Naive thymus-derived CD4-positive, alpha-beta T cell (primary cell): ENCODE results near the gene GPRC5D. TPM values are rescaled to one million over a fixed set of nuclear protein-coding genes. Genes with fewer than 3 reads are reported as not detected.

ENCODE experiments used
- ATAC-seq: fragments of 150-1000 bp; cut with Tn5 transposase; 2 replicates; pipeline ENCODE4 v1.10.0; 2021; ENCODE audit warnings: mild to moderate bottlenecking, moderate library complexity
- CTCF ChIA-PET: fragments of 350-600 bp; sonication (Branson Sonifier 250); formaldehyde crosslinking; loops from one replicate; lab custom pipeline; 2021; ENCODE audit warnings: antibody characterized with exemption; lab: Charles Lee
- POLR2A ChIA-PET: fragments of 350-600 bp; sonication (Branson Sonifier 250); formaldehyde crosslinking; loops from one replicate; lab custom pipeline; 2021; ENCODE audit warnings: antibody characterized with exemption, inconsistent platforms; lab: Charles Lee
- DNase-seq, 9 donors: peaks; one replicate each; pipeline versions ENCODE4 v3.0.0 to v3.0.0-alpha.2; 2020 to 2022; ENCODE audit warnings: mixed read lengths in 1 of 9
- H3K27ac ChIP-seq: one replicate; pipeline ENCODE4 v1.7.0; 2013; ENCODE audit warnings: mild to moderate bottlenecking, low read depth, low read length, moderate library complexity
- H3K27me3 ChIP-seq, 2 donors: one replicate each; pipeline ENCODE4 v1.7.0; 2013; ENCODE audit warnings: low read length in 2 of 2, mild to moderate bottlenecking in 2 of 2, moderate library complexity in 2 of 2; ENCODE audit not compliant: control insufficient read depth in 2 of 2, insufficient read depth in 2 of 2
- H3K36me3 ChIP-seq, 3 experiments: 1 replicate in 2 of 3; 2 replicates in 1 of 3; pipeline ENCODE4 v1.7.0; 2013; ENCODE audit warnings: low read length in 3 of 3, mild to moderate bottlenecking in 3 of 3, moderate library complexity in 1 of 3; ENCODE audit not compliant: insufficient read depth in 3 of 3, control insufficient read depth in 2 of 3
- H3K4me1 ChIP-seq, 2 donors: one replicate each; pipeline ENCODE4 v1.7.0; 2013; ENCODE audit warnings: low read length in 2 of 2, mild to moderate bottlenecking in 2 of 2, moderate library complexity in 1 of 2; ENCODE audit not compliant: control insufficient read depth in 2 of 2, insufficient read depth in 2 of 2
- H3K4me3 ChIP-seq: 2 replicates; pipeline ENCODE4 v1.7.0; 2013; ENCODE audit warnings: mild to moderate bottlenecking, low read length
- H3K9me3 ChIP-seq, 3 experiments: 1 replicate in 2 of 3; 2 replicates in 1 of 3; pipeline ENCODE4 v1.7.0; 2013; ENCODE audit warnings: low read length in 3 of 3; ENCODE audit not compliant: control insufficient read depth in 2 of 3
- H3K27ac Mint-ChIP-seq, 9 donors: one replicate each; pipeline ENCODE4 v1.8.0; 2020 to 2022; ENCODE audit warnings: mixed read lengths in 9 of 9, mild to moderate bottlenecking in 8 of 9, moderate library complexity in 5 of 9, inconsistent platforms in 2 of 9
- H3K27me3 Mint-ChIP-seq, 5 donors: one replicate each; pipeline ENCODE4 v1.8.0; 2021 to 2022; ENCODE audit warnings: mixed read lengths in 5 of 5, mild to moderate bottlenecking in 1 of 5
- H3K36me3 Mint-ChIP-seq, 5 donors: one replicate each; pipeline ENCODE4 v1.8.0; 2020 to 2022; ENCODE audit warnings: mixed read lengths in 5 of 5, mild to moderate bottlenecking in 3 of 5, inconsistent platforms in 1 of 5
- H3K4me1 Mint-ChIP-seq, 7 donors: one replicate each; pipeline ENCODE4 v1.8.0; 2020 to 2022; ENCODE audit warnings: mixed read lengths in 7 of 7, mild to moderate bottlenecking in 3 of 7, inconsistent platforms in 1 of 7
- H3K4me3 Mint-ChIP-seq, 10 donors: one replicate each; pipeline ENCODE4 v1.8.0; 2020 to 2022; ENCODE audit warnings: mild to moderate bottlenecking in 10 of 10, mixed read lengths in 10 of 10, moderate library complexity in 6 of 10, inconsistent platforms in 2 of 10
- H3K9me3 Mint-ChIP-seq, 11 donors: one replicate each; pipeline ENCODE4 v1.8.0; 2020 to 2022; ENCODE audit warnings: mixed read lengths in 11 of 11, mild to moderate bottlenecking in 4 of 11, inconsistent platforms in 1 of 11, moderate library complexity in 1 of 11
- intact Hi-C, 2 donors: fragments of 100-400 bp; cut with micrococcal nuclease; formaldehyde crosslinking; loops; one replicate each; pipeline ENCODE4 v1.15.1; 2023
- polyA plus RNA-seq, 2 donors: library from polyadenylated mRNA; unstranded; fragments of 300-500 nt; fragmentation: Illumina TruSeq; gene quantifications; one replicate each; pipeline ENCODE4 v1.2.3, GENCODE V29; 2021
- total RNA-seq, 6 experiments: library from RNA in 5 of 6; stranded (reverse) in 5 of 6; gene quantifications; 1 replicate in 5 of 6; 2 replicates in 1 of 6; pipeline ENCODE4 v1.2.3 and lab custom pipeline; 2021 to 2026

GPRC5D gene
- total and polyA plus RNA-seq, 7 experiments from 2014 or later: 0.29 to 0.83 TPM; not detected in 5

DNA sequence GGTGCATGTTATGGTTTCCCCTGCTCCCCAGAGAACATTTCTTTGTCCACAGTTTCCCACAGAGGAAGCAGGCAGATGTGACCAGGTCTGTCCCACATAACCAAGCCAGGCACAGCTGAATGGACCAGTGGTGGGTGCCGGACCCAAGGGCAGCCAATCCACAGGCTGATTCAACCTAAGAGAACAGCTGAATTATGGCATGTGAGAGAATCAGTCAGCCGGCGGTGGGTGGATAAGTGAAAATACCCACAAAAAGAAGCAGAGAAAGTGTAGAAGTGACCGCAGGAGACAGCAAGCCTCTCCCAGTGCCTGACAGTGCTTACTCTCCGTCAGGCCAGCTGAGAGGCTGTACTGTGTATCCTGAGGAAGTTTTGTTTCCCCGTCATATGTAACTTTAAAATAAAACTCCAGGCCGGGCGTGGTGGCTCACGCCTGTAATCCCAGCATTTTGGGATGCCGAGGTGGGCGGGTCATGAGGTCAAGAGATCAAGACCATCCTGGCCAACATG, 14.9 kb downstream of the GPRC5D start:
- intact Hi-C loops: no loop called here
- DNase-seq: no peak
- POLR2A ChIA-PET: no interaction called here

GRCh38 chr12:12934556-12934955, 17.4 kb downstream of the GPRC5D start:
- Histone ChIP-seq H3K4me3 (no peak overlapping the region), H3K4me1 (no peaks in the 10 kb centered on the region), H3K9me3 (no peaks in the 10 kb centered on the region), H3K36me3 (no peaks in the 10 kb centered on the region), H3K27me3 (no peaks in the 10 kb centered on the region), H3K27ac (no peak overlapping the region)
- Mint-ChIP-seq H3K36me3 (peaks cover 0 to 5% (median 0%) of the 10 kb centered on the region in 5 donors), H3K27ac (no peak overlapping the region), H3K4me3 (no peak overlapping the region), H3K9me3 (no peaks in the 10 kb centered on the region), H3K27me3 (peaks cover 0 to 2% (median 0%) of the 10 kb centered on the region in 5 donors), H3K4me1 (peaks cover 0 to 11% (median 0%) of the 10 kb centered on the region in 7 donors)
- CTCF ChIA-PET: no interaction called here
- intact Hi-C loops: no loop called here
- POLR2A ChIA-PET: no interaction called here
- ATAC-seq (no peak), DNase-seq (no peak)

More for the DNA sequence above, 14.9 kb downstream of the GPRC5D start:
- Mint-ChIP-seq H3K4me3 (no peak overlapping the region), H3K27me3 (peaks cover 0 to 2% (median 0%) of the 10 kb centered on the region in 5 donors), H3K27ac (no peak overlapping the region), H3K36me3 (no peaks in the 10 kb centered on the region), H3K4me1 (peaks cover 0 to 3% (median 0%) of the 10 kb centered on the region in 7 donors), H3K9me3 (no peaks in the 10 kb centered on the region)
- CTCF ChIA-PET: no interaction called here
- Histone ChIP-seq H3K4me3 (no peak overlapping the region), H3K27me3 (no peaks in the 10 kb centered on the region), H3K4me1 (no peaks in the 10 kb centered on the region), H3K27ac (no peak overlapping the region), H3K36me3 (no peaks in the 10 kb centered on the region), H3K9me3 (no peaks in the 10 kb centered on the region)
- no peak for ATAC-seq

- Mint-ChIP-seq H3K4me1 (peaks cover 0 to 11% (median 0%) of the 10 kb centered on the region in 7 donors), H3K27ac (no peak overlapping the region), H3K27me3 (peaks cover 0 to 2% (median 0%) of the 10 kb centered on the region in 5 donors), H3K4me3 (no peak overlapping the region), H3K36me3 (peaks cover 0 to 5% (median 0%) of the 10 kb centered on the region in 5 donors), H3K9me3 (no peaks in the 10 kb centered on the region)
- Histone ChIP-seq H3K4me3 (no peak overlapping the region), H3K36me3 (no peaks in the 10 kb centered on the region), H3K9me3 (no peaks in the 10 kb centered on the region), H3K4me1 (no peaks in the 10 kb centered on the region), H3K27me3 (no peaks in the 10 kb centered on the region), H3K27ac (no peak overlapping the region)
- CTCF ChIA-PET: interaction anchor here (0.6 to 0.7 kb wide), 2 partner anchors 8 to 338 kb away, joined by 3 read pairs; no protein-coding TSS in a partner anchor
- POLR2A ChIA-PET: no interaction called here
- intact Hi-C loops: no loop called here
- DNase-seq: no peak
- no peak for ATAC-seq
Measured at GRCh38 chr12:12933742-12934141, 18.2 kb downstream of the GPRC5D start.

DNA sequence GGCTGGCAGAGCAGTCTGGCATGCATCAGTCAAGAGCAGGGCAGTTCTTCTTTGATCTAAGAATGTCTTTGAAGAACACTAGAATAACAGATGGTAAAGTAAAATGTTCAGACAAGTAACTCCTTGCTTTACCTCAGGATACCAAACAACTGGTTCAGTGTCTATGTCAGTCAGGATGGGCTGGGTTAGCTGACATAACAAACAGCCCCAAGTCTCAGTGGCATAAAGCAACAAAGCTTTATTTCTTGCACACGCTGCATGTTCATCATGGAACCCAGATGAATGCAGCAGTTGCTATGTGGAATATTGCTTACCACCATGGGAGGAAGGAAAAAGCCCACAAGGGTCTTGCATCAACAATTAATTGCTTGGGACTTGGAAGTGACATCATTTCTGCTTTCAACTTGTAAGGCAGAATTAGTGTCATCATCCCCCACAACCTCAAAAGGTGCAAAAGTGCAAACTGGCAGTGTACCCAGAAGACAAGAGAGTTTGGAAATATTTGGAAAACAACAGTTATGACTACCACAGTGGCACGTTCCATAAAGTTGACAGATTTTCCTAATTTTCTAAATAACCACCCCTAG, 21.2 kb downstream of the GPRC5D start:
- ChIA-PET CTCF (no interaction called here), POLR2A (no interaction called here)
- peaks cover 0 to 11% (median 0%) of the 10 kb centered on the region in 7 donors for H3K4me1 Mint-ChIP-seq
- intact Hi-C loops: no loop called here
- no peaks in the 10 kb centered on the region for H3K36me3 ChIP-seq
- no peak for ATAC-seq
- H3K27ac Mint-ChIP-seq: no peak overlapping the region
- H3K27me3 ChIP-seq: no peaks in the 10 kb centered on the region
- no peak for DNase-seq
- H3K9me3 ChIP-seq: no peaks in the 10 kb centered on the region
- H3K27me3 Mint-ChIP-seq: peaks cover 0 to 8% (median 3%) of the 10 kb centered on the region in 5 donors
- H3K4me3 Mint-ChIP-seq: no peak overlapping the region
- no peak overlapping the region for H3K27ac ChIP-seq
- H3K4me1 ChIP-seq: no peaks in the 10 kb centered on the region
- H3K36me3 Mint-ChIP-seq: peaks cover 0 to 5% (median 0%) of the 10 kb centered on the region in 5 donors
- no peaks in the 10 kb centered on the region for H3K9me3 Mint-ChIP-seq
- H3K4me3 ChIP-seq: no peak overlapping the region

DNA sequence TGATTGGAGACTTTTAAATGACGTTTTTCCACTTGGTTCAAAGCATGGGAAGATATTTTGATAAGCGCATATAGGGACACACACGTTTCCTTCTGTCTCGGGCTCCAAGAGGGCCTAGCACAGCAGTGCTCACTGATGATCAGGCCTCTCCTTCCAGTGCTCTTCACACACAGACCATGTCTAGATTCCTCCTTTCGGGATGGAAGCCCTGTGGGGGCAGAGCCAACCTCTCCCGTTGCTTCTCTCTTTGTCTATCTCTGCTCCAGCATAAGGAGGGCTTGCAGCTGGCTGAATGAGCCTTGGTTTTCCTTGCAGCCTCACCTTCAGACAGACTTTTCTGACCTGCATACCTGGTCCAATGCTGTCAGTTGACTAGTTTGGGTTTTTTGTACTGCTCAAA, 22.3 kb downstream of the GPRC5D start:
- Histone ChIP-seq H3K9me3 (no peaks in the 10 kb centered on the region), H3K4me3 (no peak overlapping the region), H3K27me3 (no peaks in the 10 kb centered on the region), H3K4me1 (no peaks in the 10 kb centered on the region), H3K27ac (no peak overlapping the region), H3K36me3 (no peaks in the 10 kb centered on the region)
- Mint-ChIP-seq H3K27me3 (peaks cover 0 to 8% (median 6%) of the 10 kb centered on the region in 5 donors), H3K9me3 (no peaks in the 10 kb centered on the region), H3K4me1 (peaks cover 0 to 11% (median 0%) of the 10 kb centered on the region in 7 donors), H3K36me3 (peaks cover 0 to 5% (median 0%) of the 10 kb centered on the region in 5 donors), H3K27ac (no peak overlapping the region), H3K4me3 (no peak overlapping the region)
- ATAC-seq (no peak), DNase-seq (no peak)
- ChIA-PET CTCF (interaction anchor here (0.6 kb wide), 1 partner anchor 67 kb away, joined by 4 read pairs; no protein-coding TSS in a partner anchor), POLR2A (no interaction called here)
- intact Hi-C loops: no loop called here

GRCh38 chr12:12927211-12928079, 24.5 kb downstream of the GPRC5D start:
- ATAC-seq (peak; percentile 49), DNase-seq (peak in 7 of 9 donors; percentile 22 to 81 (median 46))
- Histone ChIP-seq H3K4me1 (no peaks in the 10 kb centered on the region), H3K27me3 (no peaks in the 10 kb centered on the region), H3K27ac (peak overlapping the region; percentile 21), H3K4me3 (peak overlapping the region; percentile 35), H3K36me3 (no peaks in the 10 kb centered on the region), H3K9me3 (no peaks in the 10 kb centered on the region)
- Mint-ChIP-seq H3K27ac (peak overlapping the region in 2 of 9 donors; percentile 41 to 73), H3K4me1 (peaks cover 0 to 11% (median 0%) of the 10 kb centered on the region in 7 donors), H3K9me3 (peaks cover 0 to 2% (median 0%) of the 10 kb centered on the region in 11 donors), H3K27me3 (peaks cover 0 to 12% (median 4%) of the 10 kb centered on the region in 5 donors), H3K36me3 (peaks cover 0 to 5% (median 0%) of the 10 kb centered on the region in 5 donors), H3K4me3 (peak overlapping the region in 6 of 10 donors; percentile 23 to 85 (median 58))
- ChIA-PET POLR2A (interaction anchor here (1.0 kb wide), 1 partner anchor 133 kb away, joined by 3 read pairs; no protein-coding TSS in a partner anchor), CTCF (no interaction called here)
- intact Hi-C loops: no loop called here
